Mucosa of descending colon (tissue), 3 donors: Measurements from ENCODE around the gene CEP63. TPM values are rescaled to one million over a fixed set of nuclear protein-coding genes. Genes with fewer than 3 reads are reported as not detected.
"Not testable (repeated sequence)": the region's sequence is repeated elsewhere in the genome, so short reads cannot be mapped to it uniquely, and the experiment has no call there.

Source experiments
- ATAC-seq: fragments of 200-7000 bp; cut with Tn5 transposase; one replicate; pipeline ENCODE4 v1.9.1; 2020; ENCODE audit warnings: mild to moderate bottlenecking, moderate library complexity
- DNase-seq, 3 donors: peaks; one replicate each; pipeline ENCODE4 v3.0.0-alpha.2; 2020
- H3K36me3 ChIP-seq: fragments of 200-600 bp; one replicate; pipeline ENCODE4 v1.8.0; 2021; ENCODE audit warnings: low read depth, mild to moderate bottlenecking
- H3K4me1 ChIP-seq: fragments of 200-600 bp; one replicate; pipeline ENCODE4 v1.8.0; 2021; ENCODE audit warnings: low read depth, mild to moderate bottlenecking
- H3K4me3 ChIP-seq: fragments of 200-600 bp; one replicate; pipeline ENCODE4 v1.8.0; 2021; ENCODE audit warnings: mild to moderate bottlenecking
- H3K9me3 ChIP-seq: fragments of 200-600 bp; one replicate; pipeline ENCODE4 v1.8.0; 2021; ENCODE audit warnings: mild to moderate bottlenecking
- intact Hi-C, 2 donors: fragments of 100-400 bp; cut with DNase I in 1 of 2; cut with micrococcal nuclease in 1 of 2; formaldehyde crosslinking; loops; one replicate each; pipeline versions ENCODE4 v1.11.0 to v1.11.1; 2022; cut with DNase I, micrococcal nuclease
- total RNA-seq, 3 donors: library from RNA; stranded (reverse); fragmentation: NEBNext Ultra II Directional in 2 of 3; extraction: Animal tissue kit (Norgen Biotek cat#: 25700) in 2 of 3; gene quantifications; one replicate each; pipeline versions ENCODE4 v1.2.1 to v1.2.4, GENCODE V29; 2021 to 2023
- TF ChIP-seq, protein P1 (sequence below): fragments of 200-600 bp; IDR thresholded peaks from one replicate; pipeline ENCODE4 v1.8.0; 2022; ENCODE audit warnings: antibody characterized with exemption, mild to moderate bottlenecking
- donor health status: DM: no; HTN: no; CAD: no; lungs with moderate emphysema.
- donor health status: DM: no; HTN: no; CAD: no.
- donor health status: DM: no; HTN: yes; CAD: no.

Gene CEP63
- total RNA-seq, 3 donors from 2014 or later = 19.8 to 34.2 (median 19.8) TPM

DNA sequence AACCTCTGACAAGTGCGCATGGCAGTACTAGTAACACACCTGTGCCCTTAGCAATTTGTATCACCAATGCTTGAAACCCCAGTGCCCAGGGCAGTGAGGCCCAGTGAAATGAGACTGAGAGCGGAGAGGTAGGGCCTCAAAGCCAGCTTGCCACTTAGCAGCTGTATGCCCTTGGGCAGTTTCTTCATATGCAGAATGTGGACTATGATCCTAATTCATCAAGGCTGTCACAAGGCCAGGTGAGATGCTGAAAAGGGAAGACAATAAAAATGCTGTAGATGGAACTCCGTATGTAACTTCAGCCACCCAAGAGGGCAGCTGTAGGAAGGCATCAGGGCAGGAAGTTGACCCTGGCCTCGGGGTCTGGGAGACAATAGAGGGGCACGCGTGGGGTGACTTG lies 90.6 kb downstream of the CEP63 start:
- intact Hi-C loops = no loop called here
- DNase-seq (peak in 1 of 3 donors; percentile 29), ATAC-seq (peak; percentile 88)
- no peaks in the 10 kb centered on the region for H3K36me3 ChIP-seq
- no peaks in the 10 kb centered on the region for H3K9me3 ChIP-seq
- TF ChIP-seq, protein P1, sequence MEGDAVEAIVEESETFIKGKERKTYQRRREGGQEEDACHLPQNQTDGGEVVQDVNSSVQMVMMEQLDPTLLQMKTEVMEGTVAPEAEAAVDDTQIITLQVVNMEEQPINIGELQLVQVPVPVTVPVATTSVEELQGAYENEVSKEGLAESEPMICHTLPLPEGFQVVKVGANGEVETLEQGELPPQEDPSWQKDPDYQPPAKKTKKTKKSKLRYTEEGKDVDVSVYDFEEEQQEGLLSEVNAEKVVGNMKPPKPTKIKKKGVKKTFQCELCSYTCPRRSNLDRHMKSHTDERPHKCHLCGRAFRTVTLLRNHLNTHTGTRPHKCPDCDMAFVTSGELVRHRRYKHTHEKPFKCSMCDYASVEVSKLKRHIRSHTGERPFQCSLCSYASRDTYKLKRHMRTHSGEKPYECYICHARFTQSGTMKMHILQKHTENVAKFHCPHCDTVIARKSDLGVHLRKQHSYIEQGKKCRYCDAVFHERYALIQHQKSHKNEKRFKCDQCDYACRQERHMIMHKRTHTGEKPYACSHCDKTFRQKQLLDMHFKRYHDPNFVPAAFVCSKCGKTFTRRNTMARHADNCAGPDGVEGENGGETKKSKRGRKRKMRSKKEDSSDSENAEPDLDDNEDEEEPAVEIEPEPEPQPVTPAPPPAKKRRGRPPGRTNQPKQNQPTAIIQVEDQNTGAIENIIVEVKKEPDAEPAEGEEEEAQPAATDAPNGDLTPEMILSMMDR = no peak
- no peak overlapping the region for H3K4me3 ChIP-seq
- H3K4me1 ChIP-seq = no peaks in the 10 kb centered on the region

DNA sequence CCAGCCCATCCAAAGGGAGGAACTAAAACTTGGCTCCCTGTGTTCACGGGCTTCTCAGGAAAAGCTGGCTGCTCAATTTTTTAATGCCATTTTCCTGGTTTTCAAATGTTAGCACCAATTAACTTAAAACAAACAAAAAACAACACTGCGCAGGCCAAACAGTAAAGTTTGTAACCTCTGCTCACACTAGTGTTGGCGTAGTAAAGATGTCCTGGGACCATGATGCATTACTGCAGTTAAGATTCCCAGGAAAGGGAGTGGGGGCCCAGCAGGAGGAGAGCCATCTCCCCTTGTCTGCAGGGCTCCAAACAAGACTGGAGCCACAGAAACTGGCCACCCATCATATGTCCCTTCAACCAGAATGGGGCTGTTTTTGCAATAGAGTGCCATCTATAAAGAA lies 91.0 kb downstream of the CEP63 start:
- intact Hi-C loops = no loop called here
- H3K9me3 ChIP-seq = no peaks in the 10 kb centered on the region
- H3K36me3 ChIP-seq = no peaks in the 10 kb centered on the region
- no peaks in the 10 kb centered on the region for H3K4me1 ChIP-seq
- DNase-seq = no peak
- ATAC-seq = peak; percentile 62
- no peak overlapping the region for H3K4me3 ChIP-seq
- TF ChIP-seq, protein P1 = no peak

DNA sequence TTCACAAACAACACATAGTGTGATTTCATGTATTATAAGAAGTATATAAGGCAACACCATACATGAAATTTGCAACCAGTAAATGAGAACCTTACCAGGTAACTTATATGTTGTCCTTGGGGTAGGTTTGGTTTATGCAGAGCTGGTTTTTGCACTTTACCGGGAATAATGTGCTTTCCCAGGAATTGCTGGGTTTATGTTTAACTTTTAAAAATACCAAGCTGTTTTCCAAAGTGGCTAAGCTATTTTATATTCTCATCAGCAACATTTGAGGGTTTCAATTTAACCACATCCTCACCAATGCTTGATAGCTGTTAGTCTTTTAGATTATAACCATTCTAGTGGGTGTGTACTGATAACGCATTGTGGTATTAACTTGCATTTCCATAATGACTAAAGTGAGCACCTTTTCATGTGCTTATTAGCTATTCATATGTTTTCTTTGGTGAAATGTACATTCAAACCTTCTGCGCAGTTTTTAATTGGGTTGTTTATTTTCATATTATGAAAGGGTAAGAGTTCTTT lies 93.3 kb downstream of the CEP63 start:
- no peak for DNase-seq
- intact Hi-C loops = no loop called here
- no peaks in the 10 kb centered on the region for H3K36me3 ChIP-seq
- TF ChIP-seq, protein P1 = no peak
- ATAC-seq = no peak
- H3K4me3 ChIP-seq = no peak overlapping the region
- H3K4me1 ChIP-seq = no peaks in the 10 kb centered on the region
- no peaks in the 10 kb centered on the region for H3K9me3 ChIP-seq

DNA sequence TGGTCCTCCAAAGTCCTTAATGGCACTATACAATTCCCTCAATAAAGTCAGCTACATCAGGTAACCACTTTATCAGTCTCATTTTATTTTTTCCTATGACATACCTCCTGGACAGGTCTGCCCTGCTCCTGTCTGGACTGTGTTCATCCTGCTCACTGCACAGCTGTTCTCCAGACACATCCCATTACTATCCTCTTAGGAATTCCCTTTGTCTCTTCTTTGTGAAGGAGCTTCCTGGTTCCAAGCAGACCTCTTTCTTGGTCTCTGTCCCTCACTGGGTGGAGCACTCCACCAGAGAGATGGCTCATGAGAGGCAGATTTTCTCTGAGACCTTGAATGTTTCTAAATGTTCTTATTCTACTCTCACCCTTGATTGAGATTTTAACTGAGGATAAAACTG lies 104.9 kb downstream of the CEP63 start:
- TF ChIP-seq, protein P1 = no peak
- H3K4me1 ChIP-seq = no peaks in the 10 kb centered on the region
- intact Hi-C loops = no loop called here
- no peaks in the 10 kb centered on the region for H3K36me3 ChIP-seq
- no peaks in the 10 kb centered on the region for H3K9me3 ChIP-seq
- no peak overlapping the region for H3K4me3 ChIP-seq
- DNase-seq (no peak), ATAC-seq (no peak)

DNA sequence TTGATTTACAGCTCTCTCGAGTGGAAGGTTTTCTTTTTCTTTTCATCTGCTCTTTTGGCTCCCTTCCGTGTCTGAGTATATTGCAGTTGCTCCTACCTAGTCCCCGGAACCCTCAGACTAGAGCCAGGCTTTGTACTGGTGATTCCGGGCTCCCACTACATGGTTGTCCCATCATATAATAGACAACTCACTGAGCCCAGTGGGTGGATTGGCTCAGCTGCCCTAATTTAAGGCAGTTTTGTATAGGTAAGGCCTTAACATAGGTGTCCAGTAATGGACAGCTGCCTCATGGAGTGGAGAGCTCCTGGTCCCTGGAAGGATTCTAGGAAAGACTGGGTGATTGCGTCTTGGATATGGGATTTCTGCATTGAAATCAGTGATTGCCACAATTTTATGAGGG lies 106.9 kb downstream of the CEP63 start:
- Histone ChIP-seq H3K36me3 (no peaks in the 10 kb centered on the region), H3K4me3 (no peak overlapping the region), H3K9me3 (no peaks in the 10 kb centered on the region), H3K4me1 (no peaks in the 10 kb centered on the region)
- intact Hi-C loops = no loop called here
- DNase-seq = no peak
- TF ChIP-seq, protein P1 = no peak
- ATAC-seq = no peak

DNA sequence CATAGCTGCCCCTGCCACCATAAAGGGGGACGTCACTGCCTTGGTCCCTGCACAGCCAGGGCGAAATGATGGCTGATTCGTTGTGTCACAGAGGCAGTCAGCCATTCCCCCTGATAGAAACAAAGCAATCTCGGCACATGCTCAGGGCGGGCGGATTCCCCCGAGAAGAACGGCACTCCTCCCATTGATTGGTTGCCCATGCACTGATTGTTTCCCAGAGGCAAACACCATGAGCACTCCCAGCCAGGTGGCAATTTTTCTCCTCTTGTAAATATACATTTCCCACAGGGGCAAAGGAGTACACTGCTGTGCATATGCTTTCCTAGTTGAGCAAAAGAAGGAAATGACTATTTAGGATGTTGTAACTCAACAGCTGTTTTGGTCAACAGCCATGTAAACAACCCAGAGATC lies 108.5 kb downstream of the CEP63 start:
- H3K4me1 ChIP-seq = no peaks in the 10 kb centered on the region
- ATAC-seq (peak; percentile 28), DNase-seq (no peak)
- no peaks in the 10 kb centered on the region for H3K9me3 ChIP-seq
- TF ChIP-seq, protein P1 = no peak
- intact Hi-C loops = no loop called here
- H3K4me3 ChIP-seq = no peak overlapping the region
- H3K36me3 ChIP-seq = no peaks in the 10 kb centered on the region

DNA sequence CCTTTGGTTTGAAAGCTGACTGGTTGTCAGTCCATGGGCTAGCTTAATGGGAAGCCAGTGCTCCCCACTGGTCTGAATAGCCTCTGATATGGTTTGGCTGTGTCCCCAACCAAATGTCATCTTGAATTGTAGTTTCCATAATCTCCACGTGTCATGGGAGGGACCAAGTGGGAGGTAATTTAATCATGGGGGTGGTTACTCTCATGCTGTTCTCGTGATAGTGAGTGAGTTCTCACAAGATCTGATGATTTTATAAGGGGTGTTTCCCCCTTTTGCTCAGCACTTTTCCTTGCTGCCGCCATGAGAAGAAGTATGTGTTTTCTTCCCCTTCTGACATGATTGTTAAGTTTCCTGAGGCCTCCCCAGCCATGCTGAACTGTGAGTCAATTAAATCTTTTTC lies 109.1 kb downstream of the CEP63 start:
- intact Hi-C loops, ATAC-seq, H3K4me1 ChIP-seq, H3K36me3 ChIP-seq, H3K4me3 ChIP-seq, H3K9me3 ChIP-seq, DNase-seq: not testable (repeated sequence)
